ENCODE measurements around the gene LATS1. TPM values are rescaled to one million over a fixed set of nuclear protein-coding genes. Genes with fewer than 3 reads are reported as not detected.
"Not testable (repeated sequence)": the region's sequence is repeated elsewhere in the genome, so short reads cannot be mapped to it uniquely, and the experiment has no call there.

The LATS1 gene
- total RNA-seq, 1 experiment from 2014 or later, result 23.8 TPM

DNA sequence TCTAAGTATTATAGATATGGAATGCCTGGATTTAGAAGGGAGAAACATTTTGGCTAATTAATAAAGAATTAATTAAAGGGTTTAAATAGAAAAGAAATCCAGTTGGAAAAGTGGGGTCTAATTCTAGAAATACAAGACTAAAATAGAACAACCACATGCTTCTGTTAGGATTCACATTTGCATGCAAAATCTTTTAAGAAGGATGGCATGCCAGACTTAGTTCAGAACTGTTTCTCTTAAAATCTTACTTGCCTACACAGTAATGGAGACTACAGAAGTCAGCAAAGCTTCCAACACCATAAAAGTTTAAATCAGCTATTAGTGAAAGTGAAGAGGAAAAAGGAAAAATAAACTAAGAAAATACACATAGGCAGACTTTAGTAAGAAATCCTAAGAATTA is 36.7 kb downstream of the LATS1 start:
- Histone ChIP-seq H3K27me3 (replicated peaks) (no peaks in the 10 kb centered on the region), H3K4me1 (replicated peaks) (no peaks in the 10 kb centered on the region), H3K36me3 (peaks cover 64% of the 10 kb centered on the region), H3K9me3 (replicated peaks) (no peaks in the 10 kb centered on the region), H3K27ac (no peak overlapping the region), H3K4me3 (no peak overlapping the region)
- no peak for DNase-seq (ENCODE audit: low read depth in 1 of 2, low spot score in 2 of 2)

DNA sequence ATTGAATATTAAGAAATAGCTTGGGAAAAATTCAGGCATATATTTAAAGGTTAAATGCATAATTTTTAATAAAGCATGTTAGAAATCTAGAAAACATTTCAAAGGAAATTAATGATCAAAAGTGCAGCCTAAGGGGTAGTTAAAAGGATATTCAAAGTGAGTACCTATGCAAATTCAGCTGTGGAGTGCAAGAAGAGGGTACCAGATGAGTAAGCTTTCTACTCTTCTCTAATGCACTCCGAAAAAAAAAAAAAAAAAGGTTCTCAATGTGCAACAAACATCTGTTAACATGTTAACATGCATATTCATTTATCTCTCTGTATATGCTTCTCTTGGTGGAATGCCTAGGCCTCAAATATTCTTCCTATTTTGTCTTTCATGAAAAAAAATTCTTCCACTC is 37.4 kb downstream of the LATS1 start:
- peaks cover 68% of the 10 kb centered on the region for H3K36me3 ChIP-seq
- no peak for DNase-seq (ENCODE audit: low read depth in 1 of 2, low spot score in 2 of 2)
- no peaks in the 10 kb centered on the region for H3K27me3 ChIP-seq (replicated peaks)

DNA sequence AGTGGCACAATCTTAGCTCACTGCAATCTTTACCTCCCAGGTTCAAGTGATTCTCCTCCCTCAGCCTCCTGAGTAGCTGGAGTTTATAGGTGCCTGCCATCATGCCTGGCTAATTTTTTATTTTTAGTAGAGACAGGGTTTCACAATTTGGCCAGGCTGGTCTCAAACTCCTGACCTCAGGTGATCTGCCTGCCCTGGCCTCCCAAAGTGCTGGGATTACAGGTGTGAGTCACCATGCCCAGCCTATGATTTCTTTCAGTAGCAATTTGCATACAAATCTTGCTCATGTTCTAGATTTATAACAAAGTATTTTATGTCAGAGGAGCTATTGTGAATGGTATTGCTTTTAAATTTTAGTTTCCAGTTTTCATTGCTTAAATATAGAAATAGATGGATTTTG is 45.6 kb downstream of the LATS1 start:
- H3K27me3 ChIP-seq (replicated peaks); H3K4me1 ChIP-seq (replicated peaks); H3K4me3 ChIP-seq; H3K9me3 ChIP-seq (replicated peaks); DNase-seq (ENCODE audit: low read depth in 1 of 2, low spot score in 2 of 2); H3K27ac ChIP-seq: not testable (repeated sequence)
- H3K36me3 ChIP-seq, result peaks cover 77% of the 10 kb centered on the region

More for the DNA sequence above, 37.4 kb downstream of the LATS1 start:
- Histone ChIP-seq H3K4me3 (no peak overlapping the region), H3K27ac (no peak overlapping the region), H3K9me3 (replicated peaks) (no peaks in the 10 kb centered on the region), H3K4me1 (replicated peaks) (no peaks in the 10 kb centered on the region)

DNA sequence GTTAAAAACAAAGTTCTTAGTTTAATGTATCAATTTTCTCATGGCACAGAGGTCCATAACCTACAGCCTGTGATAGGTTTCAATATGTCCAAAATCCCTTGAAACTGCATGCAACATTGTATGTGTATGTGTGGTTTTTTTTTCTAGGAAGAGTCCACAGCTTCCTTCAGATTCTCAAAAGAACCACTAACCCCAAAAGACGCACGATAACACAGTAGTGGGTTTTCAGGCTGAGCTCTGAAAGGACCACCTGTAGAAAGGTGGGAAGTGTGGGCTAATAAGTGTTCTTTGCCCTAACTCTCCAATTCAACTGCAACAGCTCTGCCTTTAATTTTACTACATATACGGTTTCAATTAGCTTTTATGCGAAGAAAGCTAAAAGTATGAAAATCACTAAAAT is 57.9 kb downstream of the LATS1 start:
- DNase-seq (ENCODE audit: low read depth in 1 of 2, low spot score in 2 of 2), result no peak
- H3K27ac ChIP-seq, result no peak overlapping the region
- H3K9me3 ChIP-seq (replicated peaks), result no peaks in the 10 kb centered on the region
- peaks cover 42% of the 10 kb centered on the region for H3K36me3 ChIP-seq
- no peaks in the 10 kb centered on the region for H3K27me3 ChIP-seq (replicated peaks)
- H3K4me3 ChIP-seq, result no peak overlapping the region
- no peaks in the 10 kb centered on the region for H3K4me1 ChIP-seq (replicated peaks)

DNA sequence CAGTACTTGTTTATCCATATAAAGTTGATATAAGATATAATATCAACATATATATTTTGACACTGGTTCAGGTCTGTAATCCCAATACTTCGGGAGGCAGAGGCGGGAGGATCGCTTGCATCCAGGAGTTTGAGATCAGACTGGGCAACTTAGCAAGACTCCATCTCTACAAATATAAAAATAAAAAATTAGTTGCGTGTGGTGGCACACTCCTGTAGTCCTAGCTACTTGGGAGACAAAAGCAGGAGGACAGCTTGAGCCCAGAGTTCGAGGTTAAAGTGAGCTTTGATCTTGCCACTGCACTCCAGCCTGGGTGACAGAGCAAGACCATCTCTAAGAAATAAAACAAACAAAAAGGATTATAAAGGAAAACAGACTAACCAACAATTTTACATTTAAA is 60.5 kb downstream of the LATS1 start:
- DNase-seq (ENCODE audit: low read depth in 1 of 2, low spot score in 2 of 2), result no peak
- Histone ChIP-seq H3K27me3 (replicated peaks) (no peaks in the 10 kb centered on the region), H3K9me3 (replicated peaks) (no peaks in the 10 kb centered on the region)

DNA sequence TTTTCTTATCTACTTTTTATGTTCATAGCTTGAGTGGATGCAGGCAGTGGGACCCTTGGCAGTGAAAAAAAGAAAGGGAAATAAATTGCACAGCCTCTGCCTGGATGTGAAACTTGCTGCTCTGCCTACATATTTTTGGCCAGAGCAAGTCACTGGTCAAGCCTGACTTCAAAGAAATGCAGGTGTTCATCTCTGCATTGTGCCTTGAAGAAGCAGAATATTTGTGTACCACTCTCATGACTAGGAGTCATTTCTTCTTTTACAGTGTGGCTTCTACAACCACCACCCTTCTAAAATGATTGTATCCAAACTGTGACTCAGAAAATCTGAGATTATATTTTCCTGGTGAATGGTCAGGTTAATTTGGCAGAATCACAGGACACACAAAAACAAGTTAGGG is 66.8 kb downstream of the LATS1 start:
- no peaks in the 10 kb centered on the region for H3K9me3 ChIP-seq (replicated peaks)
- no peak overlapping the region for H3K27ac ChIP-seq
- H3K4me3 ChIP-seq, result no peak overlapping the region
- H3K4me1 ChIP-seq (replicated peaks), result 0 out of 2 replicates have a peak, but pooled peaks cover 3% of the 10 kb centered on the region
- no peak for DNase-seq (ENCODE audit: low read depth in 1 of 2, low spot score in 2 of 2)
- H3K27me3 ChIP-seq (replicated peaks), result no peaks in the 10 kb centered on the region
- no peaks in the 10 kb centered on the region; the same call in 1 of the 2 replicates for H3K36me3 ChIP-seq

More for the DNA sequence above, 60.5 kb downstream of the LATS1 start:
- H3K36me3 ChIP-seq, result peaks cover 25% of the 10 kb centered on the region
- H3K4me3 ChIP-seq, result no peak overlapping the region
- no peak overlapping the region for H3K27ac ChIP-seq
- H3K4me1 ChIP-seq (replicated peaks), result no peaks in the 10 kb centered on the region

DNA sequence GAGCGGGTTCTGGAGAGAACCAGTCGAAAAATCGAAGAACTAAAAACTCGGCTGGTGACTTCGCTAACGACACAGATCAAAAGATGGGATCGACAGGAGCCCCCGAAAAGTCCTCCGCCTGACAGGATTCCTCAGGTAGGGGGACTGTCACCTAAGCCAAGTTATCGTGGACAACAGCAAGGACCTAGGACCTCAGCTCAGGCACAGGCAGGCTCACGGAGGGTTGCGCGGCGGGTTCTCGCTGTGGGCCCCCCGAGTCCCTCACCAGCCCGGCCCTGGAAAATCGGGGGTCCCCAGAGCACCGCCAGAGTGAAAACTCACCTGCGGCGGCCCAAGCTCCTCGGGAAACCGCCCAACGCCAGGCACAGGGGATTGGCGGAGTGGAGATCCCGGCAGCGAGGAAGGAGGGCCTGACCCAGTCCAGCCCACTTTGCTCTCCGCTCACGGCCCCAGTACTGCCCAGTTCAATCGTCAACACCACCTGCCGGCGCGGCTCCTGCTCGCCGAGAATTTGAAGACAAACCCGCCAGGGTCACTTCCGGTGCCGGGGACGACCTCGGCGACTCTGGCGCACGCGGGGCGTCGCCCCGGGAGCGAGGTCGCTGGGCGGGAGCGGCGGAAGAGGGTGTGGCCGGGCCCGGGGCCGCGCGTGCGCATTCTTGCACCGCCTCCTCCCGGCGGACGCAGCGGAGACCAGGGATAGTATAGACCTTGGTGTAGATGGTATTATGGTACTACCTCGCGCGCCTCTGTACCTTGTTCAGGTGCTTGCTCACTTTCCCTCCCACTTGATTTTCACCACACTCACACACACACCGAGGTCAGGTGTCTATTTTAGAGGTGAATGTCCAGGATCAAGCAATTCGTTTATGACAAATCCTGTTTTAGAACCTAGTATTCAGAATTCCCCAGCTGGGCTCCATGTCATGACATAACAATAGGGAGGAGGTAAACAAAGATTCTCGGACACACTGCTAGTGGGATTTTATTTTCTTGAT is 69.5 kb downstream of the LATS1 start, which contains the start of gene KATNA1:
TSS of gene KATNA1 (minus strand) at position 567 of the 998 bp plus-strand sequence. CDS start 10,167 bp downstream, outside the sequence.
- Histone ChIP-seq H3K27ac (peak within 1 kb of the TSS; percentile 32), H3K4me3 (peak within 1 kb of the TSS; percentile 63), H3K9me3 (replicated peaks) (no peaks in the 10 kb centered on the region), H3K36me3 (no peaks in the 10 kb centered on the region; the same call in 1 of the 2 replicates), H3K4me1 (replicated peaks) (0 out of 2 replicates have a peak, but pooled peaks cover 3% of the 10 kb centered on the region), H3K27me3 (replicated peaks) (no peaks in the 10 kb centered on the region)
- DNase-seq (ENCODE audit: low read depth in 1 of 2, low spot score in 2 of 2), result peak; percentile 85 to 86

DNA sequence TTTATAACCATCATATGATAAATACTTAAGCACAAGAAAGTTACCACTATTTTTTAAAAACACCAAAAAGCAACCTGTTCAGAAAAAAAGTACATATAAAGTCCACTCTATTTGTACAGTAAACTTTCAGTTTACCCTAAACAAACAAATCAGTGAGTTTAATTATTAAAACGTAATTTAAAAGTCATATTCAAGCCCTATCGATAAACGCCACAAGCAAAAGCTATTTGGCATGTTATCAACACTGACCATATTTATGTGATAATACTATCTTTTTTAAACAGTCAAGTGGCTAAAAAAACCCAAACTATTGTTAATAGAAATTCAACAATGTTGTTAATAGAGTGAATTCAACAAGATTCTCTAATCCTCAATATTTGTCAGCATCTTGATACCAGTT is 71.3 kb downstream of the LATS1 start:
- peak overlapping the region; percentile 63; the same call in 1 of the 2 replicates for H3K4me3 ChIP-seq
- no peaks in the 10 kb centered on the region for H3K9me3 ChIP-seq (replicated peaks)
- H3K36me3 ChIP-seq, result no peaks in the 10 kb centered on the region; the same call in 1 of the 2 replicates
- no peaks in the 10 kb centered on the region for H3K27me3 ChIP-seq (replicated peaks)
- DNase-seq (ENCODE audit: low read depth in 1 of 2, low spot score in 2 of 2), result no peak
- H3K4me1 ChIP-seq (replicated peaks), result 0 out of 2 replicates have a peak, but pooled peaks cover 3% of the 10 kb centered on the region
- no peak overlapping the region for H3K27ac ChIP-seq

DNA sequence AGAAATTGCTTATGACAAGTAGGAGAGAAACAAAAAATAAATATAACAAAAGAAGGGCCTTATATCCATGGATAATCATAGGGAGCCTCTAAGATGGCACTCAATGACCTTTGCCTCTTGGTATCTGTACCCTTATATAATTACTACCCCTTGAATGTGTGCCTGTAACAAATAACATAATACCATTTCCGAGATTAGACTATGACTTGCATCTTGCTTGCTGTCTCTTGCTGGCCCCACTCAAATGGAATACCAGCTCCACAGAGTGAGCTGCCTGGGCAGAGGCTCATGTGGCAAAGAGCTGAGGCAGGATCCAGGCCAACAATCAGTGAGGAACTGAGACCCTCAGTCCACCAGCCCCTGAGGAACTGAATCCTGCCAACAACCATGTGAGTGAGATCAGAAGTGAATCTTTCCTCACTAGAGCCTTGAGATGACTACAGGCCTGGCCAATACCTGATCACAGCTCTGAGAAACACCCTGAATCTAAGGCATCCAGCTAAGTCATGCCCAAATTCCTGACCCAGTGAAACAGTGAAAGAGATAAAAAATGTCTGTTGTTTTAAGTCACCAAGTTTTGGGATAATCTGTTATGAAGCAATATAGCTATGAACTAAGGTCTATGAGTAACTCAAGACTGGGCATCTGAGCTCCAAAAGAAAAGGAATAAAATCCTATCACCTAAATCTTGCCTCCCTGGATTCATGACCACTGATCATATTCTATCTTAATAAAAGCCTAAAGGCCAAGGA is 74.9 kb downstream of the LATS1 start:
- H3K4me3 ChIP-seq, result no peak overlapping the region
- no peak for DNase-seq (ENCODE audit: low read depth in 1 of 2, low spot score in 2 of 2)
- H3K9me3 ChIP-seq (replicated peaks), result no peaks in the 10 kb centered on the region
- no peaks in the 10 kb centered on the region for H3K4me1 ChIP-seq (replicated peaks)
- H3K36me3 ChIP-seq, result peaks cover 3% of the 10 kb centered on the region
- H3K27ac ChIP-seq, result no peak overlapping the region
- H3K27me3 ChIP-seq (replicated peaks), result no peaks in the 10 kb centered on the region

DNA sequence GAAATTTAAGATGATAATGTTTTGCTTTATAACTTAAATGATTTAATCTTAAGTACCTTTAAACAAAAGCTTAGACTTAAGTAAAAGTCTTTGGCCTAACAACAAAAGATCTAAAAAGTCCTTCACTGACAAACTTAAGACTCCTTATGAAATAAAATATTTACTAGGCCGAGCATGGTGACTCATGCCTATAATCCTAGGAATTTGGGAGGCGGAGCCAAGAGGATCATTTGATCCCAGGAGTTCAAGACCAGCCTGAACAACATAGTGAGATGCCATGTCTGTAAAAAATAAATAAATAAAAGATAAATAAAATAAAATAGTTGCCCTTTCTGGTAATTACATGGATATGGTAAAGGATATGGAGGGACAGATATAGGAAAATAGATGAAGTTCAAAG is 81.8 kb downstream of the LATS1 start:
- Histone ChIP-seq H3K27ac (no peak overlapping the region), H3K4me3 (no peak overlapping the region), H3K9me3 (replicated peaks) (no peaks in the 10 kb centered on the region)

DNA sequence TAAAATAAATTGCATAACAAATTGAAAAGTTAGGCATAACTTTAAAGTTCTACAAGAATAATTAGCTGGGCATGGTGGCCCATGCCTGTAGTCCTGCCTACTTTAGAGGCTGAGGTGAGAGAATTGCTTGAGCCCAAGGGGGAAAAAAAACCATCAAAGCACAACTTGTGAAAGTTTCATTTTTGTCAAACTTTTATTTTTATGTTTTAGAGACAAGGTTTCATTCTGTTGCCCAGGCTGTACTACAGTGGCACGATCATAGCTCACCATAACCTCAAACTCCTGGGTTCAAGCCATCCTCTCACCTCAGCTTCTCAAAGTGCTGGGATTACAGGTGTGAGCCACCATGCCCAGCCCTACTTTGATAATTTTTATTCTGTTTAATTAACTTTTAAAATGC is 83.6 kb downstream of the LATS1 start:
- Histone ChIP-seq H3K4me1 (replicated peaks) (no peaks in the 10 kb centered on the region), H3K4me3 (no peak overlapping the region), H3K9me3 (replicated peaks) (no peaks in the 10 kb centered on the region), H3K27me3 (replicated peaks) (no peaks in the 10 kb centered on the region), H3K27ac (no peak overlapping the region), H3K36me3 (peaks cover 43% of the 10 kb centered on the region)
- no peak for DNase-seq (ENCODE audit: low read depth in 1 of 2, low spot score in 2 of 2)

More for the DNA sequence above, 81.8 kb downstream of the LATS1 start:
- Histone ChIP-seq H3K36me3 (peaks cover 37% of the 10 kb centered on the region), H3K27me3 (replicated peaks) (no peaks in the 10 kb centered on the region), H3K4me1 (replicated peaks) (no peaks in the 10 kb centered on the region)
- peak in 1 of 2 experiments; percentile 22 for DNase-seq (ENCODE audit: low read depth in 1 of 2, low spot score in 2 of 2)

DNA sequence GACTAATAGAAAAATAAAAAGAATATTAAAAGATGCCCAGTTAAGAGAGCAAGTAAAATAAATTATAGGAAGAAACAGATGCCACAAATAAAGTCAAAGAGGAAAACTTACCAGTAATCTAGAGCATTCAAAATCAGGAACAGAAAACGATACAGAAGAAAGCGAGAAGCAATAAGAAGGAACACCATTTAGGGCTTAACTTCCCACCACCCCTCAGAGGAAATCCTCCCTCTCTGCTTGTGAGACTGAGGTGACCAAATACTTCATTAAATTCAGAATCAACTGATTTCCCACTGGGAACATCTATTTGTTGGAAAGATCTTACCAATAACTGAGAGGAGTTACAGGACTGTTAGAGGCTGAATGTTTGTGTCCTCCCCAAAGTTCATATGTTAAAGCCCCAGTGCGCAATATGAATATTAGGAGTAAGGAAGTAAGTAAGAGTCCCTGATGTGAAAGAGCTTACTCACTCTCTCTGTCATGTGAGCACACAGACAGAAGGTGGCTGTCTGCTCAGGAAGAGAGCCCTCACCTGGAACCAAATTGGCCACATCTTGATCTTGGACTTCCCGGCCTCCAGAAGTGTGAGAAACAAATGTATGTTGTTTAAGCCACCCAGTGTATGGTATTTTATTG is 88.9 kb downstream of the LATS1 start:
- H3K27ac ChIP-seq, result no peak overlapping the region
- H3K4me1 ChIP-seq (replicated peaks), result no peaks in the 10 kb centered on the region; the same call in 1 of the 2 replicates
- H3K27me3 ChIP-seq (replicated peaks), result no peaks in the 10 kb centered on the region
- H3K36me3 ChIP-seq, result peaks cover 34% of the 10 kb centered on the region
- DNase-seq (ENCODE audit: low read depth in 1 of 2, low spot score in 2 of 2), result no peak
- no peak overlapping the region for H3K4me3 ChIP-seq
- H3K9me3 ChIP-seq (replicated peaks), result no peaks in the 10 kb centered on the region

DNA sequence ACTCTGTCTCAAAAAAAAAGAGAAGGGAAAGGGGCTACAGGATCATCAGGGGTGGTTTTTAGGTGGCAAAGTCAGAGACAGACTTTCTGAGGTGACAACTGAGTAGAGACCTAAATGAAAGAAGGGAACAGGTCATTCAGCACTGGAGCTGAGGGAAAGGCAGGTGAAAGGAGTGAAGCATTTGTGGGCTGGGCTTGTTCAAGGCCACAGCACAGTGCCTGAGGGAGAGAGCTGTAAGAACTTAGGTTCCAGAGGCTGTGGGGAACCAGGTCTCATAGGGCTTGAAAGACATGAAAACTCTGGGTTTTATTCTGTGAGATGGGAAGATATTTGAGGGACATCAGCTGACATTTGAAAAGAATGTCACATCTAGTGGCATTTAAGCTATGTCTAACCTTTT is 90.2 kb downstream of the LATS1 start:
- no peak overlapping the region for H3K27ac ChIP-seq
- no peaks in the 10 kb centered on the region for H3K27me3 ChIP-seq (replicated peaks)
- DNase-seq (ENCODE audit: low read depth in 1 of 2, low spot score in 2 of 2), result no peak

More for the DNA sequence above, 90.2 kb downstream of the LATS1 start:
- Histone ChIP-seq H3K36me3 (peaks cover 39% of the 10 kb centered on the region), H3K9me3 (replicated peaks) (no peaks in the 10 kb centered on the region), H3K4me1 (replicated peaks) (no peaks in the 10 kb centered on the region; the same call in 1 of the 2 replicates), H3K4me3 (no peak overlapping the region)
